Non-pigmented ciliary epithelial cell (primary cell): Measurements from ENCODE around the gene CLCN6.

Experiments used
- DNase-seq: peaks from one replicate; pipeline ENCODE4 v3.0.0-alpha.2; 2010; ENCODE audit warnings: low read depth

CLCN6 gene

DNA sequence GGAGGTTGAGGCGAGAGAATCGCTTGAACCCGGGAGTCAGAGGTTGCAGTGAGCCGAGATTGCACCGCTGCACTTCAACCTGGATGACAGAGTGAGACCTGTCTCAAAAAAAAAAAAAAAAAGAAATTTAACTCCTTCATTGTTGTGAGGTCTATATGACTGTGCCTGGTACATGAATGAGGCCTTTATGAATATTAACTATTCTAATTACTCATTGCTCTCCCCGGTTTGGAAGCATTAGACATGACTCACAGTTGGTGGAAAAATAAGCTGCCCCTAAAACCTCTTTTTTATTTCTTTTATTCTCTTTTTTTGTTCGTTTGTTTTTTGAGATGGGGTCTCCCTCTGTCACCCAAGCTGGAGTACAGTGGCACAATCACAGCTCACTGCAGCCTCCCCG, 49.4 kb downstream of the CLCN6 start:
- DNase-seq, result no peak

DNA sequence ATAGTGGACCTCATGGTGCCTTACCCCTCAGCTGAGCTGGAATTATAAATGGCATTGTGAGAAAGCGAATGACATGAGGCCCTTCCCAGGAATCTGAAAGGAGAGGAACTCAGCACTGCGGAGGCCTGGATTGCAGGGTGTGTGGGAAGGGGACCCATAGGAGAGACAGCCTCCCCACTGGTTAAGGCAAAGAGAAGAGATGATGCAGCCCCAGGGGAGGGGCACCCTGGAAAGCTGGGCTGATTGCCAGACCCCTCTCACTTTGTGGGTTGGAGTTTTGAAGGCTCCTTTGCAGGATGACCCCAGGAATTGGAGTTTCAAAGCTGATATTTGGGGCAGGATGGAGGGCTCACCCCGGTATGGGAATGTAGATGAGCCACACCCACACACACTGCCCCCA, 50.7 kb downstream of the CLCN6 start:
- no peak for DNase-seq

DNA sequence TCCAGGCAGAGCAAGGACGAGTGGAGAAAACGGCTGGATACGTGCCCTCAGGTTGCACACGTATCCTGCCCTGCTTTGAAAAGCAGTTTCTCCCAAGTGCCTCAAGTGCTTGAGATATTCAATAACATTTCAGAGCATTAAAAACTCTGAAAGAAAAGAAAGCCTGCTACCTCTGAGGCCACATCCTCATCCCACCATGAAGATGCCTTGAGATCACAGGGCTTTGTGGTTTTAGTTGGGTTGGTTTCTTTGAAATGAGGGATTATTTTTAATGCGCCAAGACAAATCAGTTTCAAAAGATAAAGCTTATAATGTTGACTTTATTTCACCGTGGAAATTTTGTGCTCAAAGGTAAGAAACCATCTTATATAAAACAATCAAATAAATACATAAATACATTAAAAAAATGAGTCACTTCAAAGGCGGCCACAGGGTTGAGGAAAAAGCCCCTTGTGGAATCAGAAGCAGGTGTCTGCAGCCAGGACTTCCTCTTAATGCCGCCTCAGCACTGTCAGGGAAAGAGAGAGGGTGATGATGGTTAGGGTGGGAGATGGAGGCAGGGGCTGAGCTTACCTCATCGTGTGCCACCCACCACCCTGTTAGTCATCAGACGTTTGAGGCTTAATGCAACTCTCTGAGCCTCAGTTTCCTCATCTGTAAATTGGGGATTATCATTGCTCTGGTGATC, 51.3 kb downstream of the CLCN6 start:
- no peak for DNase-seq

DNA sequence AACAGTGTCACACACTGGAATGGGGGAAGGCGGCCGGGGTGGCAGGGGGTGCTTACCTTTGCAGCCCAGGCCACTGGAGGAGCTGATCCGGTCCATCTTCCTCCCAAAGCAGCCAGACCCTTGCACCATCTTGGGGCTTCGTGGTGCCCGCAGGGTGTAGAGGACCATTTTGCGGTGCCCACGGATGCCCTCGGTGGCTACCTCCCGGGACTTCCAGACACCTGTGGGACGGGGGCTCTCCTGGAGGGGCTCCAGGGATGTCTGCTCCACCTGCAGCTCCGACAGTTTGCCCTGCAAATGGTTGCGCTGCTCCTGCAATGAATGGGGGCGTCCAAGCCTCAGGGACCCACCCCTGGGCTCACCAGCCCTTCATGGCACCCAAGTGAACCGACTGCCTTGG, 52.2 kb downstream of the CLCN6 start:
- DNase-seq, result no peak

DNA sequence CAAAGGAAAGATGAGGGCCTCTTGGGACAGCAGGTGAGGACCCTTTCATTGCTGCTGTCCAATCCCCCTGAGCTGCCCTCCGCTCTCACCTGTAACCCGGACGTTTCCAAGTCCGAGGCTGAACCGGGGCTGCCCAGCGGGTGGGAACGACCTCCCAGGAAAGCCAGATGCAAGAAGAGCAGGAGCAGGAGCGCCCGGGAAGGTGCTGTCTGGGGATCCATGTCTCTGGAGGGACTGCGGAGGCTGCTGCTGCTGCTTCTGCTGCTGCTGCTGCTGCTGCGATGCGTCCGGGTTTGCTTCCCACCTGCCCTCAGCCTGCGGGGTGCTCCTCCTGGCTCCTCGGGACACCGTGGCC, 52.6 kb downstream of the CLCN6 start, which contains the start of gene NPPB:
Gene NPPB, minus strand, starts transcription at position 333 of the 355 bp plus-strand sequence. Its CDS starts 112 bp downstream, at position 221.
- no peak for DNase-seq

DNA sequence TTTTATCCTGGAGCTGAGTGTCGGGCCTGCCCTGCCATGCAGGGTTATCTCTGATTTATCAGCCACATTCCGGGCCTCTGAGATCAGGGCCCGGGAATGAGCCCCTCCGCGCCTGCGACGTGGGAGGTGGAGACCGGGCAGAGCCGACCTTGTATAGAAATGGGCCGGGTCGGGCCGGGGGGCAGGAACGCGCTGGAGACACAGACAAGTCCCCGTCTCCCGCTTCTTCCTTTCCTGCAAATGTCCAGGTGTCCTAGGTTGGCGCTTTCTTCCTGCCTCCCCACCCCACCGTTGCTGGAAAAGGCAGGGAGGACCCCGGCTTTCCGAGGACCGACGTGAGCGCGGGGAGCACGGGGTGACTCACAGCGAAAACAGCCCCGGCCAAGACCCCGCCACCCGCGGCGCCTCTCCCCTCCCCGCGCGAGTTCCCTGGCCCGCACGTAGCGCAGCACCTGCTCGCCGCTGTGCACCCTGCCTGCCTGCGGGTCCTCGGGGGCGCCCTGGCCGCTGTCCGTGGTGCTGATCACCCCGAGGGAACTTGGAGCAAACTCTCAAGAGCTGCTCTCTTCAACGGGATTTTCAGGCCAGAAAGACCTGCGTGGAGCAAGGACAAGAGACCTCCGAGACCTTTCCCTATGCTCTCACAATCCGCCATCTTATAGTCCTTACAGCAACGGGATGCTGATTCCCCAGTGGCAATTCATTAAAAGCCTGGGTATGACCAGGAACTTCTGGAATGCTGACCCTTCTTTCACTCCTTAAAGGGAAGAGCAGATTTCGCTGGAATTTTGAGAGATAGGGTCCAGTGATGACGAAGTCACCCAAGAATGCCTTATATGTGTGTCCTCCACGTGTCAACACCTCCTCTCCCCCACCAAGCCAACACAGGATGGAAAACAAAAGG, 53.2 kb downstream of the CLCN6 start:
- DNase-seq, result no peak

DNA sequence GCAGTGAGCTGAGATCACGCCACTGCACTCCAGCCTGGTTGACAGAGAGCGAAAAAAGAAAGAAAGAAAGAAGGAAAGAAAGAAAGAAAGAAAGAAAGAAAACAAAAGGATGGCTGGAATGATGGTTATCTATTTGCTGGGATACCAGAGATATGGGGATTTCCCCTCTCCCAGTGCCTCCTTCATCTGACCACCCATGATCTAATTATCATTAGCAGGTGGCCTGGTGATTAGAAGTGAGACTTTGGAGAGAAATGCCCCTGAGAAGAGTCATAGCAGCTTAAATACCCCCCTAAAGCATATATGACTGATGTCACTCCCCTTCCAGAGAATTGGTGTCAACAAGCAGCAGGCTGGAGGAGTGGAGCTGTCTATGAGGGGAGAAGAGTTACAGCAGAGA, 54.1 kb downstream of the CLCN6 start:
- no peak for DNase-seq

DNA sequence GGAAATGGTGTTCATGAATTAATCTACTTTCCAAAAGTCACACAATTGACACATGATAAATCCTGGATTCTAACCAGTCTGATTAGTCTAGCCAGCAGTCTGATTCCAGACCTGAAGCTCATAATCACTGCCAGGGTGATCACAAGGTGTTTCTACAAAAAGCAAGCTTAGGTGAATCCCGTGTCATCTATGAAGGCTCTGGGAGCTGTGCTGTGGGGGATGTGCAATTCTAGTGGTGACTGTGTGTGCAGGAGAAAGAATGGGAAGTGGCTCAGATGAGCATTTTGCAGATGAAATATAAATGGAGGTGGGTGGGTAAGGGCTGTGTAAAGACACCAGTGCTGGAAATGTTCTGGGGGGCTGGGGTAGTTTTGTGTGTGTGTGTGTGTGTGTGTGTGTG, 54.6 kb downstream of the CLCN6 start:
- no peak for DNase-seq

DNA sequence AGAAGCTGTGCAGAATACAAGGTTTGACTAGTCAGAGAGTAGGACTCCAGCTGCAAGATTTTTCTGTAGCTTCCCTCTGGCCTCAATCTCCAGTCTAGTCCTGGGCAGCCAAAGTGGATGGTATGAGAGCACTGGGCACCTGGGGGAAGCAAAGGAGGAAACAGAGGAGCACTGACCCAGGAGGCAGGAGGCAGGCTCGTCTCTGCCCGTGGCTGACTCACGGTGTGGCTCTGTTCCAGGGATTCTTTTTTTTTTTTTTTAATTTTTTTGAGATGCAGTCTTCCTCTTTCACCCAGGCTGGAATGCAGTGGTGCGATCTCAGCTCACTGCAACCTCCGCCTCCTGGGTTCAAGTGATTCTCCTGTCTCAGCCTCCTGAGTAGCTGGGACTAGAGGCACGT, 56.9 kb downstream of the CLCN6 start:
- no peak for DNase-seq

DNA sequence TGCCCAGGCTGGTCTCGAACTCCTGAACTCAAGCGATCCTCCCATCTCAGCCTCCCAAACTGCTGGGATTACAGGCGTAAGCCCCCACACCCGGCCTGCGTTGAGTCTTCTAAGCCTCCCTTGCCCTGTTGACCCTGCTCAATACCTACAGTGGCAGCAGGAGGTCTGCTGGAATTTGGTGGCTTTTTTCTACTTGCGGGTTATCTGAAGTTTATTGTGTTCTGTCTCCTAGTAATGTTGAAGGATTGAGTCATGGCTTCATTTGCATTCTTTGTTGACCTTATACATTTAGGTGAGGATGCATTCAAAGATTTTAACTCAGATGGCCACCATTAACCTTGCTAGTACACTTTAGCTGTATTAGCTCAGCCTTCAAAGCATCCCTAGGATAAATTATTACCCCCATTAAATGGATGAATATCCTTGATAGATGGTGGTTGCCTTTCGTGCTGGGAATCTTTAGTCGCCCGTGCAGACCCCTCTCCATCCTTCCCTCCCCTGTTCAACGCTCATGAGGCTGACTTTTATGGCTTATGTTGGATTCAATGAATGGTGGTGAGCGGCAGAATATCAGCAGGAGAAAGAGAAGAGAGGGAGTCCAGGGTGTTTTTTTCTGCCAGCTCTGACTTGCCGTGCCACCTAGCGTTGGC, 62.5 kb downstream of the CLCN6 start:
- no peak for DNase-seq

DNA sequence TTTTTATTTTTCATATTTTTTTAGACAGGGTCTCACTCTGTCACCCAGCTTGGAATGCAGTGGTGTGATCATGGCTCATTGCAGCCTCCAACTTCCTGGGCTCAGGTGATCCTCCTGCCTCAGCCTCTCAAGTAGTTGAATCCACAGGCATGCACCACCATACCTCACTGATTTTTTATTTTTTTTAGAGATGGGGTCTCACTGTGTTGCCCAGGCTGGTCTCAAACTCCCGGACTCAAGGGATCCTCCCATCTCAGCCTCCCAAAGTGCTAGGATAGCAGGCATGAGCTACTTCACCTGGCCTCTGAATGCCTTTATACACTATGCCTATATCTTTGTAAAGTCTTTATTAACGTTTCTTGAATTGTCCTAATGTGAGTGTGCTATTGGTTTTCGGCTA, 63.1 kb downstream of the CLCN6 start:
- no peak for DNase-seq

DNA sequence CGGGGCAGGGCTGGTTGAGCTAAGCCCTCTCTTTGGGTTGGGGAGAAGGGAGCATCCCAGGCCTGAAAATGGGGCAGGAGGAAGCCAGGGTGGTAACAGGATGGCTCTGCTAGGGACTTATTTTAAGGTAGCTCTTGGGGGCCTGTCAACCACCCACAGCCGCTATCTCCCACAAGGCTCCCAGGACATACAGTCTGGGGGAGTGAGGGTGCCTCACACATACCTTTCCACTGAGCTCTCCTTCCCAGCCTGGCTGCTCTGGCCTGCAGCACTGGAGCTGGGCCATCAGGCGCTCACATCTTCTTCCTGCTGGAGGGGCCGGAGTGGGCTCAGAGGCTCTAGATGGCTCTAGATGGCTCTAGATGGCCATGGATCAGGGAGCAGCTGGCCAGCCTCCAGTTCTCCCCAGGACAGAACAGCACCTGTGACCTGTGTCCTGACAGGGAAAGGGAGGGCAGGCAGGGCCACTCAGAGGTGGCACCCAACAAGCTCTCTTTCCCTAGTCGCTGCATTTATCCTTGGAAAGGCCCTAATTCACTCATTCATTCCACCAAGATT, 63.7 kb downstream of the CLCN6 start:
- DNase-seq, result no peak

DNA sequence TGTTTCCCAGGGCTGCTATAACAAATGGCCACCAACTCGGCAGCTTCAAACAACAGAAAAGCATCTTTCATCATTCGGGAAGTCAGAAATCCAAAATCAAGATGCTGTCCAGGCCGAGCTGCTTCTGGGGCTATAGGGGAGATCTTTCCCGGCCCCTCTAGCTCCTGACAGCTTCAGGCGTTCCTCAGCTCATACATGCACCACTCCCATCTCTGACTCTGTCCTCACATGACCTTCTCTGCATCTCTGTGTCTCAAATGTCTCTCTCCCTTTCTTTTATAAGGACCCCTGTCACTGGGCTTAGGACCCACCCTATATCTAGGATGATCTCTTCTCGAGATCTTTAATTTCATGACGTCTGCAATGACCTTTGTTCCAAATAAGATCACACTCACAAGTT, 66.6 kb downstream of the CLCN6 start:
- DNase-seq, result no peak

DNA sequence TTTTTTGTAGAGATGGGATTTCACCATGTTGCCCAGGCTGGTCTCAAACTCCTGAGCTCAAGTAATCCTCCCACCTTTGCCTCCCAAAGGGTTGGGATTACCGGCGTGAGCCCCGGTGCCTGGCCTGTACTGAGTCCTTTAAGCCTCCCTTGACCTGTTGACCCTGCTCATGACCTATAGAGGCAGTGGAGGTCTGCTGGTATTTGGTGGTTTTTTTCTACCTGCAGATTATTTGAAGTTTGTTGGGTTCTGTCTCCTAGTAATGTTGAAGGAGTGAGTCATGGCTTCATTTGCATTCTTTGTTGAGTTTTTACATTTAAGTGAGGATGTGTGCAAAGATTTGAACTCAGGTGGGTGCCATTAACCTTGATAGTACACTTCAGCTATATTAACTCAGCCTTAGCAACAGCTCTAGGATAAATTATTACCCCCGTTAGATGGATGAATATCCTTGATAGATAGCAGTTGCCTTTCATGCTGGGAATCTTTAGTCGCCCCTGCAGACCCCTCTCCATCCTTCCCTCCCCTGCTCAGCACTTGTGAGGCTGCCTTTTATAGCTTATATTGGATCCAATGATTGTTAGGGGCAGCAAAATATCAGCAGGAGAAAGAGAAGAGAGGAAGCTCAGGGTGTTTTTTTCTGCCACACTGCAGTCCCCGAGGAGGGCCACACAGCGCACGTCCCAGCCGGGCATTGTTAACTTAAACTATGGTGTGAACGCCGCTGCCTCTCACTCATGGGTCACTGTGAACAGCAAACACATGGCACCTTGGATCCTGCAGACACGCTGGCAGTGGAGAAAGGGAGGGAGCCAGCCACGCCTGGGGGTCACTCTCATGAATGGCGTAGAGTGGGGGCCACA, 67.6 kb downstream of the CLCN6 start:
- no peak for DNase-seq

DNA sequence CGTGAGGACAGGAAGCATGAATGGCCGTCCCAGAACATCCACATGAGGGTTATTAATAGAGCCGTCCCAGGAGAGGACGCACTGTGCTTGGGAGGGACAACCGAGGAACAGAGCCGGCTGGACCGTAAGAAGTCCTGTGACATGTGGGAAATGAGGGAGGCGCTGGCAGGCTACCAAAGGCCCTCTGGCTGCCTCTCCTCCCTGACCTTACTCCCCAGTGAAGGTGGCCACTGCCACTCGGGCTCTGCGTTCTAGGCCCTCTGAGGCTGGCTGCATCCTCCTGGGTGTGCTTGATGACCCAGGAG, 68.2 kb downstream of the CLCN6 start:
- DNase-seq, result no peak

DNA sequence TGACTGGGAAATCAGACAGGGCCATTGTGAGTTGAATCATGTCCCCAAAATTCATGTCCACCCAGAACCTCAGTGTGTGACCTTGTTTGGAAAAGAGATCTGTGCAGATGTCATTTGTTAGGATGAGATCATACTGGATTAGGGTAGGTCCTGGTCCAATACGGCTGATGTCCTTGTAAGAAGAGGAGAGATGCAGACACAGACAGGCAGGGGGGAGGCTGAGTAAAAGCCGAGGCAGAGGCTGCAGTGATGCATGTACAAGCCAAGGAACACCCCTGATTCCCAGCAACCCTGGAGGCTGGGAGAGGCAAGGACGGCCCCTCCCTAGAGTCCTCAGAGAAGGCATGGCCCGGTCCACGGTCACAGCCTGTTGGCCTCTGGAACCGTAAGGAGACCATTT, 68.6 kb downstream of the CLCN6 start:
- no peak for DNase-seq

DNA sequence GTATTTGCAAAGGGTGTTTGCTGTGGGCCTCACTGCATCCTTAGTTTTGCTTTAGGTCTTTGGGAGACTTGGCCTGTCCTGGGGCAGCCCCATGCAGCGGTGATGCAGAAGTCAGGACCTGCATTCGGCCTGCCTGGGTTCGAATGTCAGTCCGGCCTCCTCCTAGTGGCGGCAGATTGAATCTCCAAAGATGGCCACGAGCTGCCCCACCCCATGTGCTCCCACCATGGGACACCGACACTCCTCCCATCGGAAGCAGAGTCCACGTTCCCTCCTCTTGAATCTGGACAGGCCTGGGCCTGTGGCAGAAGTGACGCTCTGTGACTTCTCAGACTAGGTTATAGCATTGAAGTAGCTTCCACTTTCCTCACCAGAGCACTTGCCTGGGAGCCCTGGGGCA, 69.1 kb downstream of the CLCN6 start:
- no peak for DNase-seq

DNA sequence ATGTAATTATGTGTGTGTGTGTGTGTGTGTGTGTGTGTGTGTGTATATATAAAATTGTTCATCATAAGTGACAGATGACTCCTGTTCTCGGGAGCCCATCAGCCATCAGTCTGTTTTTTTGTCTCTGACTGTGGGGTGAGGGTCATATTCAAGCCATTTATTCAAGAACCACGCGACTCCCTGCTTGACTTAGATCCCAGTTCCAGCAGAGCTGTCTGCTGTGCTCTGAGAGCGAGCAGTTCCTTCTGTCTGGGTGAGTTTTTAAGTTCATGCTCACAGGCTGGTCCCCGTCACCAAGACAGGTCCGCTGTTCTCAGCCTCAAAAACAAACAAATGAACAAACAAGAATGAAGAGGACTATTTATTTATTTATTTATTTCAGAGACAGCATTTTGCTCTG, 71.1 kb downstream of the CLCN6 start:
- DNase-seq, result no peak

DNA sequence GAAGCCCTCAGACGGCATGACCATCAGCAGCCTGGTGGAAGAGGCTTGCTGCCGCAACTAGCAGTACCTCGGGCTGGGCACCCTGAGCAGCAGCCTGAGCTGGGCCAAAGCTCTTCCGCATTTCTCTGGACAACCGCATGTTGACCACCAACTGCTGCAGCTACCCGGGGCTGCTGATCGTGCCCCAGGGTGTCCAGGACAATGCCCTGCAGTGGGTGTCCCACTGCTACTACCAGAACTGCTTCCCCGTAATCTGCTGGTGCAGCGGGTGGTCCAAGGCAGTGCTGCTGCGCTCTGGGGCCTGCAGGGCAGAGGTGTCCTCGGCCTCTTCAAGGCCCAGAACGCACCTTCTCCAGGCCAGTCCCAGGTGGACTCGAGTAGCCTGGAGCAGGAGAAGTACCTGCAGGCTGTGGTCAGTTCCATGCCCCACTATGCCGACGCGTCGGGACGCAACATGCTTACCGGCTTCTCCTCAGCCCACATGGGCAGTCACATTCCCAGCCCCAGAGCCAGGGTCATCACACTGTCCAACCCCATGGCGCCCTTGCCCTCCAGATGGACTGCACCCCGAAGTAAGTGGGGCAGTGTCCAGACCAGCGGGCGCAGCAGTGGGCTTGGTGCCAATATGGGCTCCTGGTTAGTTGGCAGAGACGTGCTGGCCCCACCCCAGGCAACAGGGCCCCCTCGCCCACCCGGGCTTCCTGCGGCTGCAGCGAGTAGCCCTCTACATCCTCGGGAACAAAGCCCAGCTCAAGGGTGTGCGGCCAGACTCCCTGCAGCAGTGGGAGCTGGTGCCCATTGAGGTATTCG, 72.3 kb downstream of the CLCN6 start:
- DNase-seq, result no peak

DNA sequence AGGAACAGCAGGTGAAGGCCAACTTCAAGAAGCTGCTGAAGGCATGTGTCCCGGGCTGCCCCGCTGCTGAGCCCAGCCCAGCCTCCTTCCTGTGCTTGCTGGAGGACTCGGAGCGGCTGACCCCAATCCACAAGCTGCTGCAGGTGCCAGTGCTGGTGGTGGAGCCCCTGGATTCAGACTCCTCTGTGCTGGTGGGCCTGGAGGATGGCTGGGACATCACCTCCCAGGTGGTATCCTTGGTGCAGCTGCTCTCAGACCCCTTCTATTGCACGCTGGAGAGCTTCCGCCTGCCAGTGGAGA, 72.8 kb downstream of the CLCN6 start:
- DNase-seq, result no peak
